ENCODE data around the gene OCIAD2. TPM values are rescaled to one million over a fixed set of nuclear protein-coding genes. Genes with fewer than 3 reads are reported as not detected.
A peak's percentile ranks its signal among the peaks of the same experiment; 100 is the strongest.

Gene OCIAD2
- total RNA-seq, 2 experiments from 2014 or later: 65.9 to 102 TPM

- BruUV-seq (replicated peaks): no TSS peak
- H3K36me3 ChIP-seq (ENCODE audit: insufficient read depth, low read length): no peaks in the 10 kb centered on the region
- no peak overlapping the region for H3K4me2 ChIP-seq (ENCODE audit: low read length)
- no peak for DNase-seq (ENCODE audit: low spot score)
- TF ChIP-seq CTCF (conservative IDR thresholded peaks at IDR 0.05; ENCODE audit: low read length) (no peak), EZH2phosphoT487 (IDR thresholded peaks at IDR 0.05; ENCODE audit: borderline replicate concordance, low read depth, low read length) (no peak)
- H3K4me3 ChIP-seq (ENCODE audit: low read depth, low read length, poor library complexity, severe bottlenecking): no peak overlapping the region
- no peaks in the 10 kb centered on the region for H3K79me2 ChIP-seq (ENCODE audit: insufficient read depth, low read depth, low read length)
- H2AFZ ChIP-seq (ENCODE audit: low read length): no peak overlapping the region
- ChIA-PET POLR2A (no interaction called here), CTCF (ENCODE audit: unreplicated experiment) (no interaction called here)
- H4K20me1 ChIP-seq (ENCODE audit: insufficient read depth, low read length): no peaks in the 10 kb centered on the region
- intact Hi-C loops (cut with micrococcal nuclease; ENCODE audit: unreplicated experiment): no loop called here
- no peak overlapping the region for H3K27ac ChIP-seq (ENCODE audit: low read depth, low read length, poor library complexity, severe bottlenecking)
- H3K9me2 ChIP-seq (ENCODE audit: insufficient read depth, low read length): no peaks in the 10 kb centered on the region
- no peaks in the 10 kb centered on the region for H3K4me1 ChIP-seq (ENCODE audit: insufficient read depth, low read length, poor library complexity, severe bottlenecking)
- H3K9me3 ChIP-seq (ENCODE audit: low read length): no peaks in the 10 kb centered on the region
These were observed 43.1 kb upstream of the OCIAD2 start for GRCh38 chr4:48949518-48950219.

GRCh38 chr4:48949086-48949485 is 42.5 kb upstream of the OCIAD2 start:
- Histone ChIP-seq H3K4me2 (ENCODE audit: low read length) (no peak overlapping the region), H3K36me3 (ENCODE audit: insufficient read depth, low read length) (no peaks in the 10 kb centered on the region), H3K9me2 (ENCODE audit: insufficient read depth, low read length) (no peaks in the 10 kb centered on the region), H3K9me3 (ENCODE audit: low read length) (no peaks in the 10 kb centered on the region), H3K27ac (ENCODE audit: low read depth, low read length, poor library complexity, severe bottlenecking) (no peak overlapping the region), H2AFZ (ENCODE audit: low read length) (no peak overlapping the region), H3K4me3 (ENCODE audit: low read depth, low read length, poor library complexity, severe bottlenecking) (no peak overlapping the region), H3K79me2 (ENCODE audit: insufficient read depth, low read depth, low read length) (no peaks in the 10 kb centered on the region), H4K20me1 (ENCODE audit: insufficient read depth, low read length) (no peaks in the 10 kb centered on the region), H3K4me1 (ENCODE audit: insufficient read depth, low read length, poor library complexity, severe bottlenecking) (no peaks in the 10 kb centered on the region)
- POLR2A ChIA-PET: no interaction called here
- BruUV-seq (replicated peaks): no TSS peak
- CTCF ChIA-PET (ENCODE audit: unreplicated experiment): no interaction called here
- TF ChIP-seq CTCF (conservative IDR thresholded peaks at IDR 0.05; ENCODE audit: low read length) (no peak), EZH2phosphoT487 (IDR thresholded peaks at IDR 0.05; ENCODE audit: borderline replicate concordance, low read depth, low read length) (no peak)
- DNase-seq (ENCODE audit: low spot score): no peak
- intact Hi-C loops (cut with micrococcal nuclease; ENCODE audit: unreplicated experiment): no loop called here

- no peak overlapping the region for H2AFZ ChIP-seq (ENCODE audit: low read length)
- BruUV-seq (replicated peaks): no TSS peak
- no peaks in the 10 kb centered on the region for H3K36me3 ChIP-seq (ENCODE audit: insufficient read depth, low read length)
- no peak overlapping the region for H3K4me2 ChIP-seq (ENCODE audit: low read length)
- TF ChIP-seq CTCF (conservative IDR thresholded peaks at IDR 0.05; ENCODE audit: low read length) (0 out of 2 replicates have a peak, but pooled peaks have one; percentile 29), EZH2phosphoT487 (IDR thresholded peaks at IDR 0.05; ENCODE audit: borderline replicate concordance, low read depth, low read length) (no peak)
- POLR2A ChIA-PET: no interaction called here
- no peak overlapping the region for H3K27ac ChIP-seq (ENCODE audit: low read depth, low read length, poor library complexity, severe bottlenecking)
- H3K9me2 ChIP-seq (ENCODE audit: insufficient read depth, low read length): no peaks in the 10 kb centered on the region
- H3K9me3 ChIP-seq (ENCODE audit: low read length): no peaks in the 10 kb centered on the region
- no peaks in the 10 kb centered on the region for H4K20me1 ChIP-seq (ENCODE audit: insufficient read depth, low read length)
- CTCF ChIA-PET (ENCODE audit: unreplicated experiment): no interaction called here
- intact Hi-C loops (cut with micrococcal nuclease; ENCODE audit: unreplicated experiment): no loop called here
- no peaks in the 10 kb centered on the region for H3K79me2 ChIP-seq (ENCODE audit: insufficient read depth, low read depth, low read length)
- H3K4me3 ChIP-seq (ENCODE audit: low read depth, low read length, poor library complexity, severe bottlenecking): no peak overlapping the region
- H3K4me1 ChIP-seq (ENCODE audit: insufficient read depth, low read length, poor library complexity, severe bottlenecking): no peaks in the 10 kb centered on the region
- no peak for DNase-seq (ENCODE audit: low spot score)
These were observed 41.2 kb upstream of the OCIAD2 start for GRCh38 chr4:48947731-48948130.
